HepG2 (cell line): ENCODE results near the gene PSMA2. TPM values are rescaled to one million over a fixed set of nuclear protein-coding genes. Genes with fewer than 3 reads are reported as not detected.

Source experiments
- BORCS8-MEF2B ChIP-seq: sonication (generic); formaldehyde crosslinking; IDR thresholded peaks from 2 replicates; pipeline ENCODE4 v1.8.0; 2022; ENCODE audit warnings: mild to moderate bottlenecking, missing genetic modification reagents
- CEBPZ ChIP-seq: IDR thresholded peaks from 2 replicates; pipeline ENCODE4 v1.6.1; 2012; ENCODE audit warnings: low read length, improper control_type of control experiment
- KDM5B ChIP-seq: sonication (generic); formaldehyde crosslinking; IDR thresholded peaks from 2 replicates; pipeline ENCODE4 v1.4.0; 2020; ENCODE audit warnings: missing genetic modification reagents, mild to moderate bottlenecking, borderline replicate concordance
- KLF15 ChIP-seq: sonication (generic); formaldehyde crosslinking; IDR thresholded peaks from 2 replicates; pipeline ENCODE4 v1.8.1; 2023; ENCODE audit warnings: borderline replicate concordance, mild to moderate bottlenecking, inconsistent platforms, missing genetic modification reagents, mixed read lengths
- POLR2A ChIP-seq, 2 experiments: IDR thresholded peaks; 2 replicates each; pipeline ENCODE4 v1.6.1; 2011; ENCODE audit warnings: low read depth in 2 of 2, low read length in 2 of 2, mild to moderate bottlenecking in 1 of 2, moderate library complexity in 1 of 2; ENCODE audit not compliant: insufficient read depth in 1 of 2
- SMAD1 ChIP-seq: sonication (generic); formaldehyde crosslinking; IDR thresholded peaks from 2 replicates; pipeline ENCODE4 v1.4.0; 2020; ENCODE audit warnings: missing genetic modification reagents, low read depth, mild to moderate bottlenecking, borderline replicate concordance
- SRSF9 ChIP-seq: fragments of 200-400 bp; formaldehyde crosslinking; IDR thresholded peaks from 2 replicates; pipeline ENCODE4 v1.6.1; 2018; ENCODE audit warnings: borderline replicate concordance, mild to moderate bottlenecking, low read depth, low read length; ENCODE audit not compliant: insufficient read depth, poor library complexity, severe bottlenecking
- ZBTB38 ChIP-seq: sonication (generic); formaldehyde crosslinking; IDR thresholded peaks from 2 replicates; pipeline ENCODE4 v1.5.1; 2020; ENCODE audit warnings: mild to moderate bottlenecking, missing genetic modification reagents
- ZNF235 ChIP-seq: sonication (generic); formaldehyde crosslinking; IDR thresholded peaks from 2 replicates; pipeline ENCODE4 v1.8.1; 2023; ENCODE audit warnings: mild to moderate bottlenecking, missing genetic modification reagents, borderline replicate concordance
- ZNF253 ChIP-seq: sonication (generic); formaldehyde crosslinking; IDR thresholded peaks from 2 replicates; pipeline ENCODE4 v1.8.0; 2022; ENCODE audit warnings: mild to moderate bottlenecking, missing genetic modification reagents, borderline replicate concordance
- ZNF274 ChIP-seq: sonication (generic); formaldehyde crosslinking; IDR thresholded peaks from 2 replicates; pipeline ENCODE4 v1.5.1; 2020; ENCODE audit warnings: mild to moderate bottlenecking, missing genetic modification reagents
- ZNF567 ChIP-seq: sonication (generic); formaldehyde crosslinking; IDR thresholded peaks from 2 replicates; pipeline ENCODE4 v1.8.1; 2023; ENCODE audit warnings: mild to moderate bottlenecking, missing genetic modification reagents, borderline replicate concordance
- polyA plus RNA-seq, 8 experiments: library from polyadenylated mRNA; depleted of rRNA in 3 of 8; stranded (reverse) in 7 of 8; unstranded in 1 of 8; fragments of >200 nt; fragmentation: Illumina TruSeq in 4 of 8; extraction: Trizol in 4 of 8; gene quantifications; 2 replicates each; pipeline versions ENCODE4 v1.2.1 to v1.2.3, GENCODE V29; 2011 to 2016; ENCODE audit warnings: low read depth in 4 of 8, missing spikeins in 1 of 8, mixed read lengths in 1 of 8; ENCODE audit not compliant: insufficient read depth in 1 of 8
- total RNA-seq, 5 experiments: library from RNA; depleted of rRNA; stranded (reverse); fragments of >200 nt; fragmentation: Illumina TruSeq; extraction: Trizol; gene quantifications; 2 replicates each; pipeline ENCODE4 v1.2.3, GENCODE V29; 2016; ENCODE audit warnings: low read depth in 1 of 5
- TF ChIP-seq, protein P1 (sequence below): sonication (generic); formaldehyde crosslinking; IDR thresholded peaks from 2 replicates; pipeline ENCODE4 v1.5.0; 2020; ENCODE audit warnings: mild to moderate bottlenecking, missing genetic modification reagents, borderline replicate concordance
- TF ChIP-seq, protein P2 (sequence below): sonication (generic); formaldehyde crosslinking; IDR thresholded peaks from 2 replicates; pipeline ENCODE4 v1.8.0; 2023; ENCODE audit warnings: mild to moderate bottlenecking, missing genetic modification reagents

The PSMA2 gene
- total and polyA plus RNA-seq, 2 of the 13 experiments (the other 11 are each of a cell fraction or from before 2014, with no cell fraction given): 125 to 266 TPM

- TF ChIP-seq CEBPZ: no peak
- TF ChIP-seq, protein P1, sequence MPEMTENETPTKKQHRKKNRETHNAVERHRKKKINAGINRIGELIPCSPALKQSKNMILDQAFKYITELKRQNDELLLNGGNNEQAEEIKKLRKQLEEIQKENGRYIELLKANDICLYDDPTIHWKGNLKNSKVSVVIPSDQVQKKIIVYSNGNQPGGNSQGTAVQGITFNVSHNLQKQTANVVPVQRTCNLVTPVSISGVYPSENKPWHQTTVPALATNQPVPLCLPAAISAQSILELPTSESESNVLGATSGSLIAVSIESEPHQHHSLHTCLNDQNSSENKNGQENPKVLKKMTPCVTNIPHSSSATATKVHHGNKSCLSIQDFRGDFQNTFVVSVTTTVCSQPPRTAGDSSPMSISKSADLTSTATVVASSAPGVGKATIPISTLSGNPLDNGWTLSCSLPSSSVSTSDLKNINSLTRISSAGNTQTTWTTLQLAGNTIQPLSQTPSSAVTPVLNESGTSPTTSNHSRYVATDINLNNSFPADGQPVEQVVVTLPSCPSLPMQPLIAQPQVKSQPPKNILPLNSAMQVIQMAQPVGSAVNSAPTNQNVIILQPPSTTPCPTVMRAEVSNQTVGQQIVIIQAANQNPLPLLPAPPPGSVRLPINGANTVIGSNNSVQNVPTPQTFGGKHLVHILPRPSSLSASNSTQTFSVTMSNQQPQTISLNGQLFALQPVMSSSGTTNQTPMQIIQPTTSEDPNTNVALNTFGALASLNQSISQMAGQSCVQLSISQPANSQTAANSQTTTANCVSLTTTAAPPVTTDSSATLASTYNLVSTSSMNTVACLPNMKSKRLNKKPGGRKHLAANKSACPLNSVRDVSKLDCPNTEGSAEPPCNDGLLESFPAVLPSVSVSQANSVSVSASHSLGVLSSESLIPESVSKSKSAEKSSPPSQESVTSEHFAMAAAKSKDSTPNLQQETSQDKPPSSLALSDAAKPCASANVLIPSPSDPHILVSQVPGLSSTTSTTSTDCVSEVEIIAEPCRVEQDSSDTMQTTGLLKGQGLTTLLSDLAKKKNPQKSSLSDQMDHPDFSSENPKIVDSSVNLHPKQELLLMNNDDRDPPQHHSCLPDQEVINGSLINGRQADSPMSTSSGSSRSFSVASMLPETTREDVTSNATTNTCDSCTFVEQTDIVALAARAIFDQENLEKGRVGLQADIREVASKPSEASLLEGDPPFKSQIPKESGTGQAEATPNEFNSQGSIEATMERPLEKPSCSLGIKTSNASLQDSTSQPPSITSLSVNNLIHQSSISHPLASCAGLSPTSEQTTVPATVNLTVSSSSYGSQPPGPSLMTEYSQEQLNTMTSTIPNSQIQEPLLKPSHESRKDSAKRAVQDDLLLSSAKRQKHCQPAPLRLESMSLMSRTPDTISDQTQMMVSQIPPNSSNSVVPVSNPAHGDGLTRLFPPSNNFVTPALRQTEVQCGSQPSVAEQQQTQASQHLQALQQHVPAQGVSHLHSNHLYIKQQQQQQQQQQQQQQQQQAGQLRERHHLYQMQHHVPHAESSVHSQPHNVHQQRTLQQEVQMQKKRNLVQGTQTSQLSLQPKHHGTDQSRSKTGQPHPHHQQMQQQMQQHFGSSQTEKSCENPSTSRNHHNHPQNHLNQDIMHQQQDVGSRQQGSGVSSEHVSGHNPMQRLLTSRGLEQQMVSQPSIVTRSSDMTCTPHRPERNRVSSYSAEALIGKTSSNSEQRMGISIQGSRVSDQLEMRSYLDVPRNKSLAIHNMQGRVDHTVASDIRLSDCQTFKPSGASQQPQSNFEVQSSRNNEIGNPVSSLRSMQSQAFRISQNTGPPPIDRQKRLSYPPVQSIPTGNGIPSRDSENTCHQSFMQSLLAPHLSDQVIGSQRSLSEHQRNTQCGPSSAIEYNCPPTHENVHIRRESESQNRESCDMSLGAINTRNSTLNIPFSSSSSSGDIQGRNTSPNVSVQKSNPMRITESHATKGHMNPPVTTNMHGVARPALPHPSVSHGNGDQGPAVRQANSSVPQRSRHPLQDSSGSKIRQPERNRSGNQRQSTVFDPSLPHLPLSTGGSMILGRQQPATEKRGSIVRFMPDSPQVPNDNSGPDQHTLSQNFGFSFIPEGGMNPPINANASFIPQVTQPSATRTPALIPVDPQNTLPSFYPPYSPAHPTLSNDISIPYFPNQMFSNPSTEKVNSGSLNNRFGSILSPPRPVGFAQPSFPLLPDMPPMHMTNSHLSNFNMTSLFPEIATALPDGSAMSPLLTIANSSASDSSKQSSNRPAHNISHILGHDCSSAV (CRISPR knock-in tag): no peak
- TF ChIP-seq ZNF274 (CRISPR knock-in tag): no peak
- TF ChIP-seq SMAD1 (CRISPR knock-in tag): no peak; the same call in 1 of the 2 replicates
- peak; percentile 79 to 91 for TF ChIP-seq POLR2A (IDR thresholded peaks at IDR 0.05; ENCODE audit: insufficient read depth in 1 of 2, low read depth in 2 of 2, low read length in 2 of 2)
- no peak for TF ChIP-seq KLF15
- TF ChIP-seq ZNF567 (CRISPR knock-in tag): no peak; the same call in 1 of the 2 replicates
- no peak; the same call in 1 of the 2 replicates for TF ChIP-seq ZBTB38 (CRISPR knock-in tag)
- TF ChIP-seq, protein P2, sequence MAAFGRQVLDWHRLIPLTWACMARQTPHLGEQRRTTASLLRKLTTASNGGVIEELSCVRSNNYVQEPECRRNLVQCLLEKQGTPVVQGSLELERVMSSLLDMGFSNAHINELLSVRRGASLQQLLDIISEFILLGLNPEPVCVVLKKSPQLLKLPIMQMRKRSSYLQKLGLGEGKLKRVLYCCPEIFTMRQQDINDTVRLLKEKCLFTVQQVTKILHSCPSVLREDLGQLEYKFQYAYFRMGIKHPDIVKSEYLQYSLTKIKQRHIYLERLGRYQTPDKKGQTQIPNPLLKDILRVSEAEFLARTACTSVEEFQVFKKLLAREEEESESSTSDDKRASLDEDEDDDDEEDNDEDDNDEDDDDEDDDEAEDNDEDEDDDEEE: no peak
- TF ChIP-seq BORCS8-MEF2B (CRISPR knock-in tag): no peak; the same call in 1 of the 2 replicates
- no peak for TF ChIP-seq SRSF9
- peak; percentile 79; the same call in 1 of the 2 replicates for TF ChIP-seq KDM5B (CRISPR knock-in tag)
- no peak for TF ChIP-seq ZNF253 (CRISPR knock-in tag)
- 0 out of 2 replicates have a peak, but pooled peaks have one; percentile 44 for TF ChIP-seq ZNF235
These were observed at the start of gene PSMA2, which contains the start of gene MRPL32 (continued) for GRCh38 chr7:42931834-42932651.
